Thyroid gland (tissue), 4 donors: Measurements from ENCODE around the gene SEPTIN10. TPM values are rescaled to one million over a fixed set of nuclear protein-coding genes. Genes with fewer than 3 reads are reported as not detected.

Source experiments
- DNase-seq, 2 donors: peaks; one replicate each; pipeline ENCODE4 v3.0.0-alpha.2; 2019
- H3K27ac ChIP-seq, 3 donors: fragments of 200-600 bp; sonication (generic); 1 replicate in 2 of 3; 2 replicates in 1 of 3; pipeline ENCODE4 v1.5.1; 2016 to 2019; ENCODE audit warnings: mild to moderate bottlenecking in 1 of 3, moderate library complexity in 1 of 3
- H3K27me3 ChIP-seq: fragments of 200-600 bp; sonication (generic); one replicate; pipeline ENCODE4 v1.5.1; 2019
- H3K36me3 ChIP-seq, 2 donors: fragments of 200-600 bp; sonication (generic); one replicate each; pipeline ENCODE4 v1.5.1; 2016 to 2019
- H3K4me1 ChIP-seq, 2 donors: fragments of 200-600 bp; sonication (generic); one replicate each; pipeline ENCODE4 v1.5.1; 2017 to 2019
- H3K4me3 ChIP-seq, 3 donors: fragments of 200-600 bp; sonication (generic); replicated peaks in 1 of 3; 1 replicate in 2 of 3; 2 replicates in 1 of 3; pipeline ENCODE4 v1.5.1; 2016; ENCODE audit warnings: mild to moderate bottlenecking in 1 of 3
- H3K9me3 ChIP-seq: fragments of 200-600 bp; sonication (generic); one replicate; pipeline ENCODE4 v1.5.1; 2017
- POLR2A ChIP-seq, 2 donors: fragments of 450-650 bp; IDR thresholded peaks; one replicate each; pipeline ENCODE4 v1.6.1; 2017; ENCODE audit warnings: antibody characterized with exemption in 2 of 2, mild to moderate bottlenecking in 2 of 2, moderate library complexity in 1 of 2
- WGBS, 2 donors: methylation state at CpG; one replicate each; pipeline ENCODE4 v1.1.5; 2017; 5-methylcytosine and 5-hydroxymethylcytosine counted together
- intact Hi-C: fragments of 100-400 bp; cut with DNase I; formaldehyde crosslinking; loops from one replicate; pipeline ENCODE4 v1.15.1; 2023
- total RNA-seq, 4 donors: library from RNA; depleted of rRNA; stranded (reverse); fragments of >200 nt; gene quantifications; one replicate each; pipeline ENCODE4 v1.2.3, GENCODE V29; 2016
- TF ChIP-seq, protein P1 (sequence below), 6 experiments: fragments of 200-600 bp in 3 of 6; fragments of 450-650 bp in 3 of 6; sonication (generic) in 3 of 6; IDR thresholded peaks; one replicate each; pipeline ENCODE4 v1.5.1; 2016 to 2019; ENCODE audit warnings: antibody characterized with exemption in 6 of 6, mild to moderate bottlenecking in 2 of 6, inconsistent platforms in 1 of 6, moderate library complexity in 1 of 6

Gene SEPTIN10
- total RNA-seq, 4 donors from 2014 or later: 61.7 to 99.3 (median 70.4) TPM

DNA sequence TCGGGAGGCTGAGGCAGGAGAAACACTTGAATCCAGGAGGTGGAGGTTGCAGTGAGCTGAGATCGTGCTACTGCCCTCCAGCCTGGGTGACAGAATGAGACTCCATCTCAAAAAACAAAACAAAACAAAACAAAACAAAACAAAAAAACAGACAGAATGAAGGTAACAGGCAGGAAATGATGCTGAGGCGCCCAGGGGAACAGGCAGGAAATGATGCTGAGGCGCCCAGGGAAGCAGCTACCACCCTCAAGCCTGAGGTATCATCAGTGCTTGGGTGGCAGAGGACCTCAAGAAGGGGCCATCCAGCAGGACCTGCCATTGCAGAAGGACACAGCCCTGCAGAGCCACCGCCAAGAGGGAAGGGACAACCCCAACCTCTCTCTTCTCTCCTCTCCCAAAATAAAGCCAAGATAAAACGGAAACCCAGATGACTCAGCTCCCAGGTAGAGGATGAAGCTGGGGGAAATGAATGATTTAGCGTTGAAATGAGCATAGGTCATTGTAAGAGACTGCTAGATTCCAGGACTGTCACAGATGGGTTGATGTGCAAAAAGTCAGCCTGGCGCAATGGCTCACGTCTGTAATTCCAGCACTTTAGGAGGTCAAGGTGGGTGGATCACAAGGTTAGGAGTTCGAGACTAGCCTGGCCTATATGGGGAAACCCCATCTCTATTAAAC lies 19.7 kb upstream of the SEPTIN10 start:
- TF ChIP-seq, protein P1, sequence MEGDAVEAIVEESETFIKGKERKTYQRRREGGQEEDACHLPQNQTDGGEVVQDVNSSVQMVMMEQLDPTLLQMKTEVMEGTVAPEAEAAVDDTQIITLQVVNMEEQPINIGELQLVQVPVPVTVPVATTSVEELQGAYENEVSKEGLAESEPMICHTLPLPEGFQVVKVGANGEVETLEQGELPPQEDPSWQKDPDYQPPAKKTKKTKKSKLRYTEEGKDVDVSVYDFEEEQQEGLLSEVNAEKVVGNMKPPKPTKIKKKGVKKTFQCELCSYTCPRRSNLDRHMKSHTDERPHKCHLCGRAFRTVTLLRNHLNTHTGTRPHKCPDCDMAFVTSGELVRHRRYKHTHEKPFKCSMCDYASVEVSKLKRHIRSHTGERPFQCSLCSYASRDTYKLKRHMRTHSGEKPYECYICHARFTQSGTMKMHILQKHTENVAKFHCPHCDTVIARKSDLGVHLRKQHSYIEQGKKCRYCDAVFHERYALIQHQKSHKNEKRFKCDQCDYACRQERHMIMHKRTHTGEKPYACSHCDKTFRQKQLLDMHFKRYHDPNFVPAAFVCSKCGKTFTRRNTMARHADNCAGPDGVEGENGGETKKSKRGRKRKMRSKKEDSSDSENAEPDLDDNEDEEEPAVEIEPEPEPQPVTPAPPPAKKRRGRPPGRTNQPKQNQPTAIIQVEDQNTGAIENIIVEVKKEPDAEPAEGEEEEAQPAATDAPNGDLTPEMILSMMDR (IDR thresholded peaks at IDR 0.05): no peak
- no peak for TF ChIP-seq POLR2A (IDR thresholded peaks at IDR 0.05)
- H3K27me3 ChIP-seq: no peaks in the 10 kb centered on the region
- intact Hi-C loops: no loop called here
- H3K9me3 ChIP-seq: no peaks in the 10 kb centered on the region
- H3K4me3 ChIP-seq: no peak overlapping the region
- no peaks in the 10 kb centered on the region for H3K36me3 ChIP-seq
- no peaks in the 10 kb centered on the region for H3K4me1 ChIP-seq
- no peak for DNase-seq
- H3K27ac ChIP-seq: no peak overlapping the region
- WGBS, 2 donors: 85 to 91% methylated on average over 10 of the region's 10 CpGs

DNA sequence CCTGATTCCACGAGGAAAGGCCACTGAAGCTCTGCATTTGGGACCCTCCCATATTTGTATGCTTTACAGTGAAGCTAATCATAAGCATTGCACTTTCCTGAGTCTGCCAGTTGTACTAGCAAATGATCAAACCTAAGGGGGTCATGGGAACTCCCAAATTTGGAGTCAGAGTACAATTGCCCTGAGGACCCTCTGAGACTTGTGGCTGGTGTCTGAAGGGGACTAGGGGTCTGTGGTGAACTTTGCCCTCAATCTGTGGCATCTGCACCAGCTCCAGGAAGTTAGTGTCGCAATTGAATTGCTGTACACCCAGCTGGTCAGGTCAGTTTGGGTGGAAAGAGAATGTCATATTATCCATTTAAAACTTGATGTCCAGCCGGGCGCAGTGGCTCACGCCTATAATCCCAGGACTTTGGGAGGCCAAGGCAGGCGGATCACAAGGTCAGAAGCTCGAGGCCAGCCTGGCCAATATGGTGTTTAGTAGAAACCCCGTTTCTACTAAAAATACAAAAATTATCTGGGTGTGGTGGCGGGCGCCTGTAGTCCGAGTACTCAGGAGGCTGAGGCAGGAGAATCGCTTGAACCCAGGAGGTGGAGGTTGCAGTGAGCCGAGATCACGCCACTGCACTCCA lies 18.5 kb upstream of the SEPTIN10 start:
- no peaks in the 10 kb centered on the region for H3K9me3 ChIP-seq
- no peaks in the 10 kb centered on the region for H3K4me1 ChIP-seq
- no peak overlapping the region for H3K27ac ChIP-seq
- H3K36me3 ChIP-seq: no peaks in the 10 kb centered on the region
- no peaks in the 10 kb centered on the region for H3K27me3 ChIP-seq
- DNase-seq: no peak
- intact Hi-C loops: no loop called here
- TF ChIP-seq, protein P1 (IDR thresholded peaks at IDR 0.05): no peak
- TF ChIP-seq POLR2A (IDR thresholded peaks at IDR 0.05): no peak
- no peak overlapping the region for H3K4me3 ChIP-seq
- 91% methylated on average over 14 of the region's 14 CpGs for WGBS, 2 donors

DNA sequence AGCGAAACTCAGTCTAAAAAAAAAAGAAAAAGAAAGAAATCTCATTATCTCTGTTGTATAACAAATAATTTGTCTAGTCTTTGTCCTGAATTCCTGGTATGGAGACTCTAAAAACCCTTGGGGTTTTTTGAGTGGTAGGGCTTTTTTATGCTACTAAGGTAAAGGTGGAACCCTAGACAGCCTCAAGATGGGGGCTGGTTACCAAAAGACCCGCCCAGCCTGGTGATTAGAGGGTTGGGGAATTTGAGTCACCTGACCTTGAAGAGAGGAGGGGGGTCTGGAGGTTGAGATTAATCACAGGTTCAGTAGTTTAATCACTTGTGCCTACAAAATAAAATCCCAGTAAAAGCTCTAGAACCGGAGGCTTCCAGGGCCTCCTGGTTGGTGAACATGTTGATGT lies 18.0 kb upstream of the SEPTIN10 start:
- intact Hi-C loops: no loop called here
- 79 to 80% methylated on average over 3 of the region's 3 CpGs for WGBS, 2 donors

GRCh38 chr2:109630441-109631430 lies 17.0 kb upstream of the SEPTIN10 start:
- intact Hi-C loops: no loop called here
- no peaks in the 10 kb centered on the region for H3K27me3 ChIP-seq
- no peak overlapping the region for H3K4me3 ChIP-seq
- TF ChIP-seq, protein P1 (IDR thresholded peaks at IDR 0.05): no peak
- TF ChIP-seq POLR2A (IDR thresholded peaks at IDR 0.05): no peak
- DNase-seq: no peak
- H3K9me3 ChIP-seq: no peaks in the 10 kb centered on the region
- H3K36me3 ChIP-seq: no peaks in the 10 kb centered on the region
- no peaks in the 10 kb centered on the region for H3K4me1 ChIP-seq
- no peak overlapping the region for H3K27ac ChIP-seq
- 93 to 96% methylated on average over 19 of the region's 19 CpGs for WGBS, 2 donors

More for the DNA sequence above, 18.0 kb upstream of the SEPTIN10 start:
- H3K27ac ChIP-seq: no peak overlapping the region
- no peaks in the 10 kb centered on the region for H3K9me3 ChIP-seq
- H3K36me3 ChIP-seq: no peaks in the 10 kb centered on the region
- H3K4me3 ChIP-seq: no peak overlapping the region
- no peak for DNase-seq
- H3K4me1 ChIP-seq: no peaks in the 10 kb centered on the region
- H3K27me3 ChIP-seq: no peaks in the 10 kb centered on the region
- TF ChIP-seq, protein P1 (IDR thresholded peaks at IDR 0.05): no peak
- no peak for TF ChIP-seq POLR2A (IDR thresholded peaks at IDR 0.05)
